Neural crest cell (in vitro differentiated cells): ENCODE results near the gene CACNA2D4. TPM values are rescaled to one million over a fixed set of nuclear protein-coding genes. Genes with fewer than 3 reads are reported as not detected.

ENCODE experiments used
- DNase-seq: peaks from one replicate; pipeline ENCODE4 v3.0.0; 2021; ENCODE audit warnings: low read depth, mixed read lengths, low spot score
- H3K27ac Mint-ChIP-seq: one replicate; pipeline ENCODE4 v1.8.0; 2021; ENCODE audit warnings: mild to moderate bottlenecking, mixed read lengths; ENCODE audit not compliant: unreplicated experiment
- H3K27me3 Mint-ChIP-seq: 2 replicates; pipeline ENCODE4 v1.8.0; 2021; ENCODE audit warnings: low read depth, mild to moderate bottlenecking, mixed read lengths
- H3K36me3 Mint-ChIP-seq: 2 replicates; pipeline ENCODE4 v1.8.0; 2021; ENCODE audit warnings: low read depth, mild to moderate bottlenecking, mixed read lengths
- H3K4me1 Mint-ChIP-seq: 2 replicates; pipeline ENCODE4 v1.8.0; 2021; ENCODE audit warnings: mixed read lengths
- H3K4me3 Mint-ChIP-seq: one replicate; pipeline ENCODE4 v1.8.0; 2021; ENCODE audit warnings: mild to moderate bottlenecking, mixed read lengths
- H3K9me3 Mint-ChIP-seq: 2 replicates; pipeline ENCODE4 v1.8.0; 2021; ENCODE audit warnings: mixed read lengths
- total RNA-seq: library from RNA; stranded (reverse); gene quantifications from 2 replicates; pipeline ENCODE4 v1.2.1, GENCODE V29; 2021
- TF ChIP-seq, protein P1 (sequence below): fragments of 200-600 bp; sonication (generic); conservative IDR thresholded peaks from 2 replicates; pipeline ENCODE4 v1.5.0; 2021; ENCODE audit warnings: antibody characterized with exemption, mild to moderate bottlenecking

Gene CACNA2D4
- total RNA-seq, 1 donor from 2014 or later: 0.72 TPM

- TF ChIP-seq, protein P1, sequence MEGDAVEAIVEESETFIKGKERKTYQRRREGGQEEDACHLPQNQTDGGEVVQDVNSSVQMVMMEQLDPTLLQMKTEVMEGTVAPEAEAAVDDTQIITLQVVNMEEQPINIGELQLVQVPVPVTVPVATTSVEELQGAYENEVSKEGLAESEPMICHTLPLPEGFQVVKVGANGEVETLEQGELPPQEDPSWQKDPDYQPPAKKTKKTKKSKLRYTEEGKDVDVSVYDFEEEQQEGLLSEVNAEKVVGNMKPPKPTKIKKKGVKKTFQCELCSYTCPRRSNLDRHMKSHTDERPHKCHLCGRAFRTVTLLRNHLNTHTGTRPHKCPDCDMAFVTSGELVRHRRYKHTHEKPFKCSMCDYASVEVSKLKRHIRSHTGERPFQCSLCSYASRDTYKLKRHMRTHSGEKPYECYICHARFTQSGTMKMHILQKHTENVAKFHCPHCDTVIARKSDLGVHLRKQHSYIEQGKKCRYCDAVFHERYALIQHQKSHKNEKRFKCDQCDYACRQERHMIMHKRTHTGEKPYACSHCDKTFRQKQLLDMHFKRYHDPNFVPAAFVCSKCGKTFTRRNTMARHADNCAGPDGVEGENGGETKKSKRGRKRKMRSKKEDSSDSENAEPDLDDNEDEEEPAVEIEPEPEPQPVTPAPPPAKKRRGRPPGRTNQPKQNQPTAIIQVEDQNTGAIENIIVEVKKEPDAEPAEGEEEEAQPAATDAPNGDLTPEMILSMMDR: no peak
- Mint-ChIP-seq H3K4me1 (peaks cover 8% of the 10 kb centered on the region), H3K36me3 (no peaks in the 10 kb centered on the region), H3K4me3 (no peak overlapping the region), H3K27ac (peak overlapping the region; percentile 81), H3K9me3 (no peaks in the 10 kb centered on the region), H3K27me3 (no peaks in the 10 kb centered on the region)
- no peak for DNase-seq
Measured at GRCh38 chr12:1880153-1880845, 38.2 kb downstream of the CACNA2D4 start.

GRCh38 chr12:1879633-1880032 is 38.8 kb downstream of the CACNA2D4 start:
- TF ChIP-seq, protein P1: no peak
- no peak overlapping the region for H3K27ac Mint-ChIP-seq
- DNase-seq: no peak
- no peaks in the 10 kb centered on the region for H3K36me3 Mint-ChIP-seq
- no peaks in the 10 kb centered on the region for H3K9me3 Mint-ChIP-seq
- peaks cover 8% of the 10 kb centered on the region for H3K4me1 Mint-ChIP-seq
- no peak overlapping the region for H3K4me3 Mint-ChIP-seq
- H3K27me3 Mint-ChIP-seq: no peaks in the 10 kb centered on the region

- no peaks in the 10 kb centered on the region for H3K36me3 Mint-ChIP-seq
- H3K27me3 Mint-ChIP-seq: no peaks in the 10 kb centered on the region
- H3K4me1 Mint-ChIP-seq: peaks cover 13% of the 10 kb centered on the region
- H3K4me3 Mint-ChIP-seq: no peak overlapping the region
- no peak overlapping the region for H3K27ac Mint-ChIP-seq
- TF ChIP-seq, protein P1: no peak
- no peaks in the 10 kb centered on the region for H3K9me3 Mint-ChIP-seq
- DNase-seq: no peak
Measured at GRCh38 chr12:1878695-1879094, 39.8 kb downstream of the CACNA2D4 start.

GRCh38 chr12:1878214-1878613 is 40.2 kb downstream of the CACNA2D4 start:
- TF ChIP-seq, protein P1: no peak
- Mint-ChIP-seq H3K27me3 (no peaks in the 10 kb centered on the region), H3K9me3 (no peaks in the 10 kb centered on the region), H3K4me1 (peaks cover 15% of the 10 kb centered on the region), H3K27ac (no peak overlapping the region), H3K4me3 (no peak overlapping the region), H3K36me3 (no peaks in the 10 kb centered on the region)
- DNase-seq: no peak

DNA sequence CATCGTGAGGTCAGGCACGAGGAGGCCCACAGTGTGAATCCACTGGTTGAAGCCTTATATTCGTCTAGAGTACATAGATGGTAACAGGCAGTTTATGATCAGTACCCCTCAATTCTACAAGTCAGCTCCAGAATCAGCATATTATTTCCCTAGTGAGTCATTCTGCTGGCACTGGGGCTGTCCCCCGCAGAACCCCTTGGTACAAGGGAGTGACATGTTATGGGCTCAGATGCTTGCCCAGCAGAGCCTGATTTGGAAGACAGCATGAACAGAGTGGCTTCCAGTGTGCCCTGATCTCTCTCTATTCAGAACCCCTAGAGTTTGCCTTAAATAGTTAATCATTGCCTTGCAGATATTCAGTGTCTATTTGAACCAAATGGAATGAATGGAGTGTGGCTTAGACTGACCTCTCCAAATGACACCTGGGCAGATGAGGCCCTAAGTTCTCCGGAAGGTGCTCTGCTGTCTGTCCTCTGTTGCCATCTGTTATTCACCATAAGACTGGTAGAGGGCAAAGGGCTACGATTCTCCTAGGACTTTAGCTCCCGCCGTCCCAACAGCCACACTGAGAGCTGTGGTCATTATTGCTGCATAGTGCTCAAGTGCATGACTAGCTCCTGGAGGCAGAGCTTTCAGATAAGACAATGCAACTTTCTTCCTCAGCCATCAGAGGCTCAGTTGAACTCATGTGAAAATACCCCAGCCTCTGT is 41.1 kb downstream of the CACNA2D4 start:
- no peak for DNase-seq

More for the DNA sequence above, 41.1 kb downstream of the CACNA2D4 start:
- Mint-ChIP-seq H3K36me3 (no peaks in the 10 kb centered on the region), H3K27ac (no peak overlapping the region), H3K9me3 (no peaks in the 10 kb centered on the region), H3K4me1 (peaks cover 15% of the 10 kb centered on the region), H3K27me3 (no peaks in the 10 kb centered on the region), H3K4me3 (no peak overlapping the region)
- TF ChIP-seq, protein P1: no peak
